Activated naive CD8-positive, alpha-beta T cell treated with anti-CD3 and anti-CD28 coated beads for 36 hours (primary cell): ENCODE measurements around the gene HBA2. TPM values are rescaled to one million over a fixed set of nuclear protein-coding genes. Genes with fewer than 3 reads are reported as not detected.
"Not testable (repeated sequence)": the region's sequence is repeated elsewhere in the genome, so short reads cannot be mapped to it uniquely, and the experiment has no call there.

Experiments
- DNase-seq: peaks from one replicate; pipeline ENCODE4 v3.0.0; 2021
- H3K27ac Mint-ChIP-seq: one replicate; pipeline ENCODE4 v1.8.0; 2022; ENCODE audit warnings: mild to moderate bottlenecking, moderate library complexity, mixed read lengths
- H3K27me3 Mint-ChIP-seq: one replicate; pipeline ENCODE4 v1.8.0; 2022; ENCODE audit warnings: mild to moderate bottlenecking, mixed read lengths
- H3K36me3 Mint-ChIP-seq: one replicate; pipeline ENCODE4 v1.8.0; 2021; ENCODE audit warnings: mild to moderate bottlenecking, mixed read lengths
- H3K4me1 Mint-ChIP-seq: one replicate; pipeline ENCODE4 v1.8.0; 2021; ENCODE audit warnings: mixed read lengths
- H3K4me3 Mint-ChIP-seq: one replicate; pipeline ENCODE4 v1.8.0; 2022; ENCODE audit warnings: mild to moderate bottlenecking, moderate library complexity, mixed read lengths
- H3K9me3 Mint-ChIP-seq: one replicate; pipeline ENCODE4 v1.8.0; 2022; ENCODE audit warnings: mixed read lengths
- total RNA-seq, 2 experiments: library from RNA; stranded (reverse); gene quantifications; one replicate each; pipeline ENCODE4 v1.2.3, GENCODE V29; 2021

The HBA2 gene
- total RNA-seq, 2 experiments from 2014 or later: not detected

GRCh38 chr16:176477-177382 lies 4.1 kb downstream of the HBA2 start, which contains the start of gene HBA1:
TSS of gene HBA1 (plus strand) at chr16:176680. CDS start at chr16:176717, 37 bp downstream.
- not testable (repeated sequence) for H3K36me3 Mint-ChIP-seq, H3K4me3 Mint-ChIP-seq, H3K9me3 Mint-ChIP-seq, H3K27ac Mint-ChIP-seq
- peaks cover 12% of the 10 kb centered on the region for H3K4me1 Mint-ChIP-seq
- H3K27me3 Mint-ChIP-seq: peaks cover 57% of the 10 kb centered on the region
- peak; percentile 25 for DNase-seq

GRCh38 chr16:177394-177822 lies 4.7 kb downstream of the HBA2 start:
- Mint-ChIP-seq H3K27ac (no peak overlapping the region), H3K4me3 (no peak overlapping the region), H3K4me1 (peaks cover 12% of the 10 kb centered on the region), H3K27me3 (peaks cover 54% of the 10 kb centered on the region), H3K36me3 (no peaks in the 10 kb centered on the region), H3K9me3 (no peaks in the 10 kb centered on the region)
- DNase-seq: no peak

- Mint-ChIP-seq H3K4me3 (no peak overlapping the region), H3K27me3 (peaks cover 53% of the 10 kb centered on the region), H3K9me3 (no peaks in the 10 kb centered on the region), H3K4me1 (peaks cover 12% of the 10 kb centered on the region), H3K36me3 (no peaks in the 10 kb centered on the region), H3K27ac (no peak overlapping the region)
- no peak for DNase-seq
These were observed 5.4 kb downstream of the HBA2 start for GRCh38 chr16:177981-178667.

GRCh38 chr16:178668-179015 lies 6.0 kb downstream of the HBA2 start:
- Mint-ChIP-seq H3K27ac (no peak overlapping the region), H3K36me3 (no peaks in the 10 kb centered on the region), H3K9me3 (no peaks in the 10 kb centered on the region), H3K4me1 (peaks cover 9% of the 10 kb centered on the region), H3K4me3 (no peak overlapping the region), H3K27me3 (peaks cover 48% of the 10 kb centered on the region)
- no peak for DNase-seq

GRCh38 chr16:179211-180092 lies 6.8 kb downstream of the HBA2 start:
- DNase-seq: no peak
- no peaks in the 10 kb centered on the region for H3K36me3 Mint-ChIP-seq
- peaks cover 8% of the 10 kb centered on the region for H3K4me1 Mint-ChIP-seq
- H3K4me3 Mint-ChIP-seq: no peak overlapping the region
- peaks cover 41% of the 10 kb centered on the region for H3K27me3 Mint-ChIP-seq
- H3K27ac Mint-ChIP-seq: no peak overlapping the region
- no peaks in the 10 kb centered on the region for H3K9me3 Mint-ChIP-seq

GRCh38 chr16:180101-180675 lies 7.5 kb downstream of the HBA2 start, which contains the start of gene HBQ1:
TSS of gene HBQ1 (plus strand) at chr16:180459. CDS start at chr16:180487, 28 bp downstream.
- peak; percentile 76 for DNase-seq
- peaks cover 6% of the 10 kb centered on the region for H3K4me1 Mint-ChIP-seq
- peaks cover 34% of the 10 kb centered on the region for H3K27me3 Mint-ChIP-seq
- no peaks in the 10 kb centered on the region for H3K9me3 Mint-ChIP-seq
- peaks cover 2% of the 10 kb centered on the region for H3K36me3 Mint-ChIP-seq
- peak within 1 kb of the TSS; percentile 42 for H3K4me3 Mint-ChIP-seq
- H3K27ac Mint-ChIP-seq: no peak within 1 kb of the TSS

- H3K4me3 Mint-ChIP-seq: peak overlapping the region; percentile 42
- H3K9me3 Mint-ChIP-seq: no peaks in the 10 kb centered on the region
- H3K36me3 Mint-ChIP-seq: peaks cover 6% of the 10 kb centered on the region
- DNase-seq: peak; percentile 88
- H3K27me3 Mint-ChIP-seq: peaks cover 29% of the 10 kb centered on the region
- no peak overlapping the region for H3K27ac Mint-ChIP-seq
- H3K4me1 Mint-ChIP-seq: peaks cover 6% of the 10 kb centered on the region
These were observed 8.2 kb downstream of the HBA2 start for GRCh38 chr16:180681-181564.

- no peak overlapping the region for H3K4me3 Mint-ChIP-seq
- DNase-seq: no peak
These were observed 8.9 kb downstream of the HBA2 start for GRCh38 chr16:181565-182021.

GRCh38 chr16:183005-183404 lies 10.3 kb downstream of the HBA2 start:
- H3K4me1 Mint-ChIP-seq: no peaks in the 10 kb centered on the region
- H3K36me3 Mint-ChIP-seq: peaks cover 13% of the 10 kb centered on the region
- H3K4me3 Mint-ChIP-seq: no peak overlapping the region
- no peaks in the 10 kb centered on the region for H3K9me3 Mint-ChIP-seq
- no peak overlapping the region for H3K27ac Mint-ChIP-seq
- H3K27me3 Mint-ChIP-seq: peaks cover 20% of the 10 kb centered on the region
- DNase-seq: no peak

More at GRCh38 chr16:181565-182021, 8.9 kb downstream of the HBA2 start:
- Mint-ChIP-seq H3K27ac (no peak overlapping the region), H3K36me3 (peaks cover 6% of the 10 kb centered on the region), H3K4me1 (peaks cover 6% of the 10 kb centered on the region), H3K27me3 (peaks cover 29% of the 10 kb centered on the region), H3K9me3 (no peaks in the 10 kb centered on the region)

- peaks cover 6% of the 10 kb centered on the region for H3K4me1 Mint-ChIP-seq
- H3K27me3 Mint-ChIP-seq: no peaks in the 10 kb centered on the region
- H3K9me3 Mint-ChIP-seq: no peaks in the 10 kb centered on the region
- no peak for DNase-seq
- H3K4me3 Mint-ChIP-seq: no peak overlapping the region
- no peak overlapping the region for H3K27ac Mint-ChIP-seq
- H3K36me3 Mint-ChIP-seq: peaks cover 27% of the 10 kb centered on the region
These were observed 12.5 kb downstream of the HBA2 start for GRCh38 chr16:185213-185612.

- no peaks in the 10 kb centered on the region for H3K27me3 Mint-ChIP-seq
- no peak for DNase-seq
- H3K9me3 Mint-ChIP-seq: no peaks in the 10 kb centered on the region
- no peak overlapping the region for H3K27ac Mint-ChIP-seq
- H3K4me1 Mint-ChIP-seq: peaks cover 6% of the 10 kb centered on the region
- no peak overlapping the region for H3K4me3 Mint-ChIP-seq
- peaks cover 27% of the 10 kb centered on the region for H3K36me3 Mint-ChIP-seq
These were observed 13.0 kb downstream of the HBA2 start for GRCh38 chr16:185691-186090.

- Mint-ChIP-seq H3K27ac (no peak overlapping the region), H3K9me3 (no peaks in the 10 kb centered on the region), H3K4me3 (no peak overlapping the region), H3K4me1 (peaks cover 6% of the 10 kb centered on the region), H3K36me3 (peaks cover 29% of the 10 kb centered on the region), H3K27me3 (no peaks in the 10 kb centered on the region)
- DNase-seq: no peak
These were observed 14.7 kb downstream of the HBA2 start for GRCh38 chr16:187330-187729.

GRCh38 chr16:188674-189073 lies 16.0 kb downstream of the HBA2 start:
- H3K4me1 Mint-ChIP-seq: peaks cover 6% of the 10 kb centered on the region
- H3K27me3 Mint-ChIP-seq: no peaks in the 10 kb centered on the region
- no peak overlapping the region for H3K27ac Mint-ChIP-seq
- H3K9me3 Mint-ChIP-seq: no peaks in the 10 kb centered on the region
- H3K36me3 Mint-ChIP-seq: peaks cover 33% of the 10 kb centered on the region
- DNase-seq: peak; percentile 30
- H3K4me3 Mint-ChIP-seq: no peak overlapping the region
